Omental fat pad (tissue), 4 donors: ENCODE measurements around the gene MAST4. TPM values are rescaled to one million over a fixed set of nuclear protein-coding genes. Genes with fewer than 3 reads are reported as not detected.

Experiments used
- ATAC-seq: fragments of 150-250 bp; one replicate; pipeline ENCODE4 v1.9.1; 2016; ENCODE audit warnings: mild to moderate bottlenecking, moderate library complexity; ENCODE audit not compliant: low FRiP score
- DNase-seq: peaks from one replicate; pipeline ENCODE4 v3.0.0-alpha.2; 2019; ENCODE audit warnings: low spot score
- CTCF ChIP-seq, 3 donors: fragments of 450-650 bp; IDR thresholded peaks; one replicate each; pipeline ENCODE4 v1.5.1; 2016 to 2017; ENCODE audit warnings: antibody characterized with exemption in 3 of 3, mild to moderate bottlenecking in 3 of 3, moderate library complexity in 2 of 3
- total RNA-seq, 4 donors: library from RNA; depleted of rRNA; stranded (reverse); fragments of >200 nt; gene quantifications; one replicate each; pipeline ENCODE4 v1.1.0, GENCODE V29; 2016

The MAST4 gene
- total RNA-seq, 4 donors from 2014 or later: 52.2 to 76.8 (median 57.3) TPM

GRCh38 chr5:66777868-66778267, 181.7 kb downstream of the MAST4 start:
- DNase-seq (no peak), ATAC-seq (no peak)
- TF ChIP-seq CTCF (IDR thresholded peaks at IDR 0.05): no peak

- DNase-seq (no peak), ATAC-seq (no peak)
- no peak for TF ChIP-seq CTCF (IDR thresholded peaks at IDR 0.05)
These were observed 183.3 kb downstream of the MAST4 start for GRCh38 chr5:66779528-66779927.

- no peak for TF ChIP-seq CTCF (IDR thresholded peaks at IDR 0.05)
- no peak for DNase-seq
- no peak for ATAC-seq
These were observed 192.4 kb downstream of the MAST4 start for GRCh38 chr5:66788556-66788955.

- no peak for TF ChIP-seq CTCF (IDR thresholded peaks at IDR 0.05)
- no peak for DNase-seq
- ATAC-seq: no peak
These were observed 193.2 kb downstream of the MAST4 start for GRCh38 chr5:66789434-66789833.

GRCh38 chr5:66793049-66793448, 196.9 kb downstream of the MAST4 start:
- no peak for TF ChIP-seq CTCF (IDR thresholded peaks at IDR 0.05)
- DNase-seq (no peak), ATAC-seq (no peak)

- DNase-seq: no peak
- ATAC-seq: peak; percentile 53
- TF ChIP-seq CTCF (IDR thresholded peaks at IDR 0.05): no peak
These were observed 199.5 kb downstream of the MAST4 start for GRCh38 chr5:66795682-66796081.

GRCh38 chr5:66796305-66797292, 200.4 kb downstream of the MAST4 start:
- ATAC-seq: no peak
- TF ChIP-seq CTCF (IDR thresholded peaks at IDR 0.05): no peak

More at GRCh38 chr5:66796305-66797292, 200.4 kb downstream of the MAST4 start:
- no peak for DNase-seq
